GM12878 (cell line): ENCODE results near the gene MAD1L1. TPM values are rescaled to one million over a fixed set of nuclear protein-coding genes. Genes with fewer than 3 reads are reported as not detected.

ENCODE experiments used
- ATF7 ChIP-seq: fragments of 450-650 bp; IDR thresholded peaks from 2 replicates; pipeline ENCODE4 v1.6.1; 2016; ENCODE audit warnings: low read depth, mild to moderate bottlenecking
- CBX3 ChIP-seq: fragments of 200-600 bp; sonication (generic); IDR thresholded peaks from 2 replicates; pipeline ENCODE4 v1.6.1; 2016; ENCODE audit warnings: low read depth, borderline replicate concordance
- E2F8 ChIP-seq: fragments of 450-650 bp; IDR thresholded peaks from 2 replicates; pipeline ENCODE4 v1.6.1; 2018; ENCODE audit warnings: mild to moderate bottlenecking, low read depth, moderate library complexity; ENCODE audit not compliant: partially characterized antibody
- ELK1 ChIP-seq: IDR thresholded peaks from 2 replicates; pipeline ENCODE4 v1.6.1; 2012; ENCODE audit warnings: low read depth, low read length, improper control_type of control experiment
- ETV6 ChIP-seq, 2 experiments: fragments of 450-650 bp in 1 of 2; IDR thresholded peaks in 1 of 2; conservative IDR thresholded peaks in 1 of 2; 2 replicates each; pipeline ENCODE4 v1.6.1; 2014; ENCODE audit warnings: antibody characterized with exemption in 1 of 2, borderline replicate concordance in 1 of 2, low read depth in 1 of 2, mild to moderate bottlenecking in 1 of 2, moderate library complexity in 1 of 2
- FOXM1 ChIP-seq: IDR thresholded peaks from 2 replicates; pipeline ENCODE4 v1.6.1; 2012; ENCODE audit warnings: low read depth, mild to moderate bottlenecking, inconsistent platforms, low read length, moderate library complexity
- HCFC1 ChIP-seq: fragments of 150-350 bp; IDR thresholded peaks from 2 replicates; pipeline ENCODE4 v1.6.1; 2014; ENCODE audit warnings: low read length
- HSF1 ChIP-seq: fragments of 150-350 bp; IDR thresholded peaks from 2 replicates; pipeline ENCODE4 v1.6.1; 2014; ENCODE audit warnings: mild to moderate bottlenecking, low read depth, low read length
- KLF5 ChIP-seq: fragments of 450-650 bp; IDR thresholded peaks from 2 replicates; pipeline ENCODE4 v1.6.1; 2014; ENCODE audit warnings: mild to moderate bottlenecking; ENCODE audit not compliant: partially characterized antibody
- MXI1 ChIP-seq: fragments of 150-350 bp; IDR thresholded peaks from 2 replicates; pipeline ENCODE4 v1.6.1; 2011; ENCODE audit warnings: low read depth, mild to moderate bottlenecking, inconsistent platforms, low read length, improper control_type of control experiment
- POLR2AphosphoS5 ChIP-seq: IDR thresholded peaks from 2 replicates; pipeline ENCODE4 v1.6.1; 2011; ENCODE audit warnings: mild to moderate bottlenecking, low read length, inconsistent platforms
- RAD51 ChIP-seq: fragments of 450-650 bp; IDR thresholded peaks from 2 replicates; pipeline ENCODE4 v1.6.1; 2016; ENCODE audit warnings: moderate library complexity, mild to moderate bottlenecking, inconsistent platforms
- RCOR1 ChIP-seq: conservative IDR thresholded peaks from 2 replicates; pipeline ENCODE4 v1.6.1; 2012; ENCODE audit warnings: low read depth, low read length, improper control_type of control experiment
- RELA ChIP-seq: fragments of 450-650 bp; IDR thresholded peaks from 2 replicates; pipeline ENCODE4 v1.8.0; 2014; ENCODE audit warnings: borderline replicate concordance; ENCODE audit not compliant: partially characterized antibody
- SIN3A ChIP-seq: IDR thresholded peaks from 2 replicates; pipeline ENCODE4 v1.6.1; 2012; ENCODE audit warnings: low read depth, low read length, improper control_type of control experiment
- TCF7 ChIP-seq: IDR thresholded peaks from 2 replicates; pipeline ENCODE4 v1.6.1; 2014; ENCODE audit warnings: antibody characterized with exemption, borderline replicate concordance
- USF2 ChIP-seq: IDR thresholded peaks from 2 replicates; pipeline ENCODE4 v1.6.1; 2011; ENCODE audit warnings: low read depth, low read length, improper control_type of control experiment, borderline replicate concordance
- ZBTB33 ChIP-seq: fragments of 450-650 bp; IDR thresholded peaks from 2 replicates; pipeline ENCODE4 v1.6.1; 2017; ENCODE audit warnings: mild to moderate bottlenecking
- polyA plus RNA-seq, 11 experiments: library from polyadenylated mRNA; depleted of rRNA in 4 of 11; unstranded in 6 of 11; stranded (reverse) in 5 of 11; fragments of >200 nt; fragmentation: Nextera tagmentation in 4 of 11; fragmentation: Illumina TruSeq in 1 of 11; extraction: Ambion mirVana in 4 of 11; extraction: Trizol in 1 of 11; gene quantifications; 1 replicate in 1 of 11; 2 replicates in 10 of 11; pipeline versions ENCODE4 v1.2.1 to v1.2.3, GENCODE V29; 2011 to 2016; ENCODE audit warnings: inconsistent platforms in 2 of 11, missing spikeins in 2 of 11, low read depth in 1 of 11
- total RNA-seq, 4 experiments: library from RNA; depleted of rRNA in 3 of 4; stranded (reverse); fragments of >200 nt in 3 of 4; fragmentation: Illumina TruSeq in 1 of 4; extraction: Trizol in 1 of 4; gene quantifications; 2 replicates each; pipeline versions ENCODE4 v1.2.1 to v1.2.3, GENCODE V29; 2013 to 2021

MAD1L1 gene
- total and polyA plus RNA-seq, 10 of the 15 experiments (the other 5 are each of a cell fraction or from before 2014, with no cell fraction given): 2.2 to 76.8 (median 38.3) TPM

DNA sequence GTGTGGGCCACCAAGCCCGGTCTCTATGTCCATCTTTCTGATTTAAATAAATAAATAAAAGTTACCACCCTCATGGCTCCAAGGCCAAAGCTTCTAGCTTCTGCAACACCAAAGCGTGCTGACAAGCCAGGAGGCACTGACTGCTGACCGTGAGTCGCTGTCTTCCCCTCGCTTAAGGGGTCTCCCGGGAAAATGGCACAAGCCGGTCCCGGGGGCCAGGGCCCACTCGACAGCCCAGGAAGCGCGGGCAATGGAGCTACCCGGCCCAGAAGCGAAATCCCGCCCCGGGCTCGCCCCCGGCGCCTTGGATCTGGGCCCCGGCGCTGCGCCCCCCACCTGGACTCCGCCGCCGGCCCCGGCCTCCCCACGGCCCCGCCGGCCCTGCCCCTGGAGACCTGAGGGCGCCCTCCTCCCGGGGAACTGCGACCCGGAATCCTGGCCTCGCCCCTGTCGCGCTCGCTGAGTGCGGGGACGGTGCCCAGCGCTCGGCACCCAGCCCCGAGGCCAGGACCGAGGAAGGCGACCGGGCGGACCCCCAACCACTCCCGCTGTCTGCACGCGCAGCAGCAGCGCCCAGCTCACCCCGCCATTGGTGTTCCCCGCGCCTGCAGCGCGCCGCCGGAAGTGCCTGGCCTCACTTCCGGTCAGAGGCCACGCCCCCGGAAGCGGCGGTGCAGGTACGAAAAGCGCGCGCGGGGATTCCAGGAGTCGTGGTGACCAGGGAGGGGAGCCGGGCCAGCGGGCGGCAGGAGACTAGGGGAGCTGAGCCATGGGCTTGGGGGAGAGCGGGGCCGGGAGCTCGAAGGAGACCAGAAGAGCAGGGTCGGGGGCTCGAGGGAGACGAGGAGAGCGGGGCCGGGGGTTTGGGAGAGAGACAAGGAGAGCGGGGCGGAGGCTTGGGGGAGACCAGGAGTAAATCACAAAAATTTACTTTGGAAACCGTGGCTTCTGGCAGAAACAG, 9.1 kb upstream of the MAD1L1 start, which contains the start of the genes MRM2 and NUDT1 (continued):
- no peak for TF ChIP-seq ZBTB33
- TF ChIP-seq RELA: peak; percentile 72
- TF ChIP-seq ELK1: peak; percentile 93
- peak; percentile 92 for TF ChIP-seq MXI1
- peak; percentile 90 for TF ChIP-seq POLR2AphosphoS5
- no peak for TF ChIP-seq HSF1
- no peak for TF ChIP-seq USF2
- TF ChIP-seq CBX3: no peak
- peak; percentile 95 for TF ChIP-seq SIN3A
- TF ChIP-seq HCFC1: peak; percentile 48
- TF ChIP-seq FOXM1: no peak
- peak; percentile 11; the same call in 1 of the 2 replicates for TF ChIP-seq ATF7
- TF ChIP-seq RAD51: no peak
- peak; percentile 86 for TF ChIP-seq E2F8
- peak in 1 of 2 experiments; percentile 56; a peak in 1 of 4 replicates for TF ChIP-seq ETV6 (conservative IDR thresholded peaks at IDR 0.05 in 1 of 2, IDR thresholded peaks at IDR 0.05 in 1 of 2; ENCODE audit: borderline replicate concordance in 1 of 2, low read depth in 1 of 2)
- no peak for TF ChIP-seq RCOR1
- TF ChIP-seq KLF5: peak; percentile 77
- TF ChIP-seq TCF7: no peak
